GM12864 (cell line): ENCODE data around the gene PAK2.
A peak's percentile ranks its signal among the peaks of the same experiment; 100 is the strongest.
"Not testable (repeated sequence)": the region's sequence is repeated elsewhere in the genome, so short reads cannot be mapped to it uniquely, and the experiment has no call there.

Experiments
- DNase-seq: peaks from one replicate; pipeline ENCODE4 v3.0.0-alpha.2; 2011; ENCODE audit warnings: low read depth
- H3K4me3 ChIP-seq: 2 replicates; pipeline ENCODE4 v1.5.1; 2011; ENCODE audit warnings: mild to moderate bottlenecking, low read depth, low read length, control low read depth
- TF ChIP-seq, protein P1 (sequence below): IDR thresholded peaks from 2 replicates; pipeline ENCODE4 v1.5.1; 2011; ENCODE audit warnings: low read depth, mild to moderate bottlenecking, moderate library complexity, low read length, control low read depth, inconsistent platforms; ENCODE audit errors: missing control alignments

Gene PAK2

DNA sequence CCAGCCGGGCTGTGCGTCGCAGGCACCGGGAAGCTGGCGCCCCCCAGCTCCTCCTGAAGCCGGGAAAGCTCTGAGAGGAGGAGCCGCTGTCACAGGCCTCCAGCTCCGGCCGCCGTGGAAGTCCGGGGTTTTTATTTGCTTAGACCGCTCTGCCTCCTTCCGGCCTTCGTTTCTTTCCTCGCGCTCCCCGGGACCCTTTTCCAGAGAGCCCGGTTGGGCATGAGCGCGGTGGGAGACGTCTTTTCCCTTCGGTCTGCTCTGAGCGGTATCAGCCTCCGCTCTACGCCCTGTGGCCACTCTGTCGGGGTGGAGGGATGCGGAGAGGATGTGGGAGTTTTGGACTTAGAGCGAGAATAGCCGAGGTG, 128.6 kb downstream of the PAK2 start:
- no peak for DNase-seq
- peak overlapping the region; percentile 99 for H3K4me3 ChIP-seq
- TF ChIP-seq, protein P1, sequence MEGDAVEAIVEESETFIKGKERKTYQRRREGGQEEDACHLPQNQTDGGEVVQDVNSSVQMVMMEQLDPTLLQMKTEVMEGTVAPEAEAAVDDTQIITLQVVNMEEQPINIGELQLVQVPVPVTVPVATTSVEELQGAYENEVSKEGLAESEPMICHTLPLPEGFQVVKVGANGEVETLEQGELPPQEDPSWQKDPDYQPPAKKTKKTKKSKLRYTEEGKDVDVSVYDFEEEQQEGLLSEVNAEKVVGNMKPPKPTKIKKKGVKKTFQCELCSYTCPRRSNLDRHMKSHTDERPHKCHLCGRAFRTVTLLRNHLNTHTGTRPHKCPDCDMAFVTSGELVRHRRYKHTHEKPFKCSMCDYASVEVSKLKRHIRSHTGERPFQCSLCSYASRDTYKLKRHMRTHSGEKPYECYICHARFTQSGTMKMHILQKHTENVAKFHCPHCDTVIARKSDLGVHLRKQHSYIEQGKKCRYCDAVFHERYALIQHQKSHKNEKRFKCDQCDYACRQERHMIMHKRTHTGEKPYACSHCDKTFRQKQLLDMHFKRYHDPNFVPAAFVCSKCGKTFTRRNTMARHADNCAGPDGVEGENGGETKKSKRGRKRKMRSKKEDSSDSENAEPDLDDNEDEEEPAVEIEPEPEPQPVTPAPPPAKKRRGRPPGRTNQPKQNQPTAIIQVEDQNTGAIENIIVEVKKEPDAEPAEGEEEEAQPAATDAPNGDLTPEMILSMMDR, result no peak

DNA sequence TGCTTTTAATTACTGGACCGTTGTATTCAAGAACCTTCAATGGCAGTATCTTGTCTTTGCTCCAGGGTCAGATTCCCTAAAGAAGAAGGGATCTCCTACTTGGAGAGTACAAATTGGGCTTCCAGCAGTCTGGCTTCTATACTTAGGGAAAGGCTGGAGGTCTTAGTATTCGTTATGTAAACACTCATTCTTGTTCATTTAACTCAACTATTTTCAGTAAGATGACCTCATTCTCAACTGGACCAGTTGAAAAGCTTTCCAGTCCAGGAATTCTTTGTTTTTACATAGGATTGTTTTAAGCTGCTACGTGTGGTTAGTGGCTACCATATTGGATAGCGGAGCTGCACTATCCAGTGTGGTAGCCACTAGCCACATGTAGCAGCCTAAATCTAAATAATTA, 132.7 kb downstream of the PAK2 start:
- TF ChIP-seq, protein P1, result no peak
- H3K4me3 ChIP-seq, result no peak overlapping the region
- no peak for DNase-seq

DNA sequence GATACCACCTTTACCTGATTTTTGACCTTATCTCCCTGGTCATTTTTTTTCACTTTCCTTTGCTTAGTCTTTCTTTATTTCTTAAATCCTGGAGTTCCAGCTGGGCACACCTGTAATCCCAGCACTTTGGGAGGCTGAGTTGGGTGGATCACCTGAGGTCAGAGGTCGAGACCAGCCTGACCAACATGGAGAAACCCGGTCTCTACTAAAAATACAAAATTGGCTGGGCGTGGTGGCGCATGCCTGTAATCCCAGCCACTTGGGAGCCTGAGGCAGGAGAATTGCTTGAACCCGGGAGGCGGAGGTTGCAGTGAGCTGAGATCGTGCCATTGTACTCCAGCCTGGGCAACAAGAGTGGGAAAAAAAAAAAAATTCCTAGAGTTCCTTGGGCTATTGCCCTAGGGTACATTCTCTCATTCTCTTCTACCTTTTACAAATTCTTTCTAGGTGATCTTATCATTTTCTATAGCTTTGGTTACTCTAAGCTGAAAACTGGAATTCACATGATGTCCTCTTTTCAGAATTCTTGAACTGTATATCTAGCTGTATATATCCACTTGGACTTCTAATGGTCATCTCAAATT, 134.9 kb downstream of the PAK2 start:
- DNase-seq, H3K4me3 ChIP-seq: not testable (repeated sequence)

DNA sequence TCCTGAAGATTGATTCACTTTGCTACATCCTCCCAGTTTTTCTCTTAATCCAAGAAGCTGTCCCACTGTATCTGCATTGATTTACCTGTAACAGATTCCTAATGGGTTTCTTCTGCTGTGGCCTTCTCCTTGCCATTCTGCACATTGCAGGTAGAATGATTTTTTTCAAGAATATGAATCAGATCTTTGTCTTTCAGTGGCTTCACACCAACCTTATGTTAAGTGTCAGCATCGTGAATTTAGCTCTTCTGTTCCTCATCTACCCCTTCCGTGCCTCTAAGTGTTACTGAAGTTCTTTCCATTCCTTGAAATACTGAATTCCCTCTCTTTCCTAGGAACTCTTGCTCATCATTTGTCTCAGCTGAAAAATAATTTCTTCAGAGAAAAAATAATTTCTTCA, 135.6 kb downstream of the PAK2 start:
- no peak overlapping the region for H3K4me3 ChIP-seq
- DNase-seq, result no peak
- TF ChIP-seq, protein P1, result no peak
